ENCODE measurements around the gene MYBPC3.

The MYBPC3 gene

GRCh38 chr11:47352556-47352955 is at the start of gene MYBPC3:
MYBPC3 (minus strand) TSS chr11:47352702; CDS start chr11:47352647, 55 bp downstream.
- Histone ChIP-seq H3K36me3 (ENCODE audit: insufficient read depth, low read length) (no peaks in the 10 kb centered on the region), H3K27ac (no peak within 1 kb of the TSS), H3K4me3 (no peak within 1 kb of the TSS), H3K9me3 (ENCODE audit: low read depth, low read length) (no peaks in the 10 kb centered on the region), H3K9ac (ENCODE audit: insufficient read length) (no peak within 1 kb of the TSS)
- no peak for TF ChIP-seq POLR2AphosphoS5 (IDR thresholded peaks at IDR 0.05; ENCODE audit: borderline replicate concordance, low read depth, low read length)
- TF ChIP-seq EZH2 (IDR thresholded peaks at IDR 0.05): no peak
- TF ChIP-seq FOXP2 (optimal IDR thresholded peaks at IDR 0.05; ENCODE audit: control extremely low read depth, extremely low read length, insufficient read depth): no peak
- DNase-seq (ENCODE audit: low read depth, low spot score): no peak

DNA sequence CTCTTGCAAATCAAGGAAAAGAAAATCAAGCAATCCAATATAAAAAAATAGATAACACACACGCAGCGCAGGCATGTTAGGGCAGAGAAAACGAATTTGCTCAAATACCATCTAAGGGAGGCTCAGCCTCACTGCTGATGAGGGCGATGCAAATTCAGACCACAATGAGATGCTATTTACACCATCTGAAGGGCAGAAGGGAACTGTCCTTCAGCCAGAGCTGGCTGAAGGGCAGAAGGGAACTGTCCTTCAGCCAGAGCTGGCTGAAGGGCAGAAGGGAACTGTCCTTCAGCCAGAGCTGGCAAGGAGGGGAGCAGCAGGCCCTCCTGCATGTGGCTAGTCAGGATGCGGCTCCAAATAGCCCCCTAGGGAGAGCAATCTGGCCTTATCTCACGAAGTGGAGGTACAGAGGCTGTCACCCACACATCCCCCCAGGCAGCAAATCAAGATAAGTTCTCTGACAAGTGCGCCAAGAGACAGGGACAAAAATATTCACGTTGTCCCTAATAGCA is 48.3 kb upstream of the MYBPC3 start:
- Histone ChIP-seq H3K4me3 (peak overlapping the region; percentile 82; the same call in 1 of the 2 replicates), H3K9ac (ENCODE audit: insufficient read length) (no peak overlapping the region), H3K9me3 (ENCODE audit: low read depth, low read length) (no peaks in the 10 kb centered on the region), H3K27ac (peak overlapping the region; percentile 69), H3K36me3 (ENCODE audit: insufficient read depth, low read length) (no peaks in the 10 kb centered on the region)
- TF ChIP-seq POLR2AphosphoS5 (IDR thresholded peaks at IDR 0.05; ENCODE audit: borderline replicate concordance, low read depth, low read length): no peak
- TF ChIP-seq FOXP2 (optimal IDR thresholded peaks at IDR 0.05; ENCODE audit: control extremely low read depth, extremely low read length, insufficient read depth): no peak
- no peak for DNase-seq (ENCODE audit: low read depth, low spot score)

GRCh38 chr11:47399860-47400767 is 47.6 kb upstream of the MYBPC3 start:
- Histone ChIP-seq H3K4me3 (peak overlapping the region; percentile 82), H3K9ac (ENCODE audit: insufficient read length) (peak overlapping the region; percentile 67), H3K27ac (peak overlapping the region; percentile 69; the same call in 1 of the 2 replicates), H3K36me3 (ENCODE audit: insufficient read depth, low read length) (no peaks in the 10 kb centered on the region), H3K9me3 (ENCODE audit: low read depth, low read length) (no peaks in the 10 kb centered on the region)
- no peak for DNase-seq (ENCODE audit: low read depth, low spot score)
- TF ChIP-seq EZH2 (IDR thresholded peaks at IDR 0.05) (no peak), POLR2AphosphoS5 (IDR thresholded peaks at IDR 0.05; ENCODE audit: borderline replicate concordance, low read depth, low read length) (0 out of 2 replicates have a peak, but pooled peaks have one; percentile 38)

DNA sequence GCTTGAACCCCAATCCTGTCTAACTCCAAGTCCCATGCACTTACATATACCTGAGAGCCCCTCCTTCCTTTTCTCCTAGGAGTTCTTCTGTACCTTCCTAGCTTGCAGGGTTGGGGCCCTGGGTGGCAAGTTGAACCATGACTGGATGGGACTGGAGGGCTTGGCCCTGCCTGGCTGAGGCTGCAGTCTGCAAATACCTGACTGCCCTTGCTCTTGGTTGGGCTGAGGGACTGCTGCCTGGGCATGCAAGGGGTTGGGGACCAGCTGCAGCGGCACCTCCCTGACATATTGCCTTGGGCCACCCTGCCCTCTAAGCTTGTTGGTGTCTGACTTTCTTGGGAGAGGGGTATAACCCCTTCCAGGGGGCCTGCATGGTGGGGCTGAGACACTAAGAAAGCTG is 46.0 kb upstream of the MYBPC3 start:
- H3K4me3 ChIP-seq: no peak overlapping the region
- DNase-seq (ENCODE audit: low read depth, low spot score): no peak
- TF ChIP-seq POLR2AphosphoS5 (IDR thresholded peaks at IDR 0.05; ENCODE audit: borderline replicate concordance, low read depth, low read length): no peak
- TF ChIP-seq EZH2 (IDR thresholded peaks at IDR 0.05): no peak
- no peak for TF ChIP-seq FOXP2 (optimal IDR thresholded peaks at IDR 0.05; ENCODE audit: control extremely low read depth, extremely low read length, insufficient read depth)
- no peaks in the 10 kb centered on the region for H3K9me3 ChIP-seq (ENCODE audit: low read depth, low read length)
- H3K9ac ChIP-seq (ENCODE audit: insufficient read length): no peak overlapping the region
- no peaks in the 10 kb centered on the region for H3K36me3 ChIP-seq (ENCODE audit: insufficient read depth, low read length)
- no peak overlapping the region for H3K27ac ChIP-seq

DNA sequence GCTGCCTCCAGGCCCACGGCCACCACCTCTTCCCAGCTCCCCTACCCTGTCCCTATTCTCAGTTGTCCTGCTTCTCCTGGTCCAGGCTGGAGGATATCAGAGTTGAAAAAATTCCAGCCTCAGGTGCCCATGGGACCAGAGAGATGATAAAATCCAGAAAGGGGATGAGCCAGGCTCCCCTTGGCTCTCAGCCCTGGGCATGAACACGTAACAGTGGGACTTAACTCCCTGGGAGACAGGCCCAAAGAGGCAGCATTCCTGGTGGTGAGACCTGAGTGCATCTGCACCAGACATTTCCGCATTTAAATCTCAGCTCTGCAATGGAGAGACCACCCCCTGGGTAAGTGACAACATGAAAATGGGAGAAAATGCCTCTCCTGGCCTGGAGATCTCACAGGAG is 45.5 kb upstream of the MYBPC3 start:
- Histone ChIP-seq H3K9me3 (ENCODE audit: low read depth, low read length) (no peaks in the 10 kb centered on the region), H3K9ac (ENCODE audit: insufficient read length) (no peak overlapping the region), H3K4me3 (no peak overlapping the region), H3K36me3 (ENCODE audit: insufficient read depth, low read length) (no peaks in the 10 kb centered on the region), H3K27ac (0 out of 2 replicates have a peak overlapping the region, but pooled peaks have one; percentile 26)
- DNase-seq (ENCODE audit: low read depth, low spot score): no peak
- no peak for TF ChIP-seq EZH2 (IDR thresholded peaks at IDR 0.05)
- no peak for TF ChIP-seq POLR2AphosphoS5 (IDR thresholded peaks at IDR 0.05; ENCODE audit: borderline replicate concordance, low read depth, low read length)
- no peak for TF ChIP-seq FOXP2 (optimal IDR thresholded peaks at IDR 0.05; ENCODE audit: control extremely low read depth, extremely low read length, insufficient read depth)

- Histone ChIP-seq H3K27ac (no peak overlapping the region), H3K36me3 (ENCODE audit: insufficient read depth, low read length) (no peaks in the 10 kb centered on the region), H3K4me3 (no peak overlapping the region), H3K9me3 (ENCODE audit: low read depth, low read length) (no peaks in the 10 kb centered on the region), H3K9ac (ENCODE audit: insufficient read length) (no peak overlapping the region)
- DNase-seq (ENCODE audit: low read depth, low spot score): no peak
- TF ChIP-seq POLR2AphosphoS5 (IDR thresholded peaks at IDR 0.05; ENCODE audit: borderline replicate concordance, low read depth, low read length): no peak
These were observed 43.5 kb upstream of the MYBPC3 start for GRCh38 chr11:47396049-47396320.

DNA sequence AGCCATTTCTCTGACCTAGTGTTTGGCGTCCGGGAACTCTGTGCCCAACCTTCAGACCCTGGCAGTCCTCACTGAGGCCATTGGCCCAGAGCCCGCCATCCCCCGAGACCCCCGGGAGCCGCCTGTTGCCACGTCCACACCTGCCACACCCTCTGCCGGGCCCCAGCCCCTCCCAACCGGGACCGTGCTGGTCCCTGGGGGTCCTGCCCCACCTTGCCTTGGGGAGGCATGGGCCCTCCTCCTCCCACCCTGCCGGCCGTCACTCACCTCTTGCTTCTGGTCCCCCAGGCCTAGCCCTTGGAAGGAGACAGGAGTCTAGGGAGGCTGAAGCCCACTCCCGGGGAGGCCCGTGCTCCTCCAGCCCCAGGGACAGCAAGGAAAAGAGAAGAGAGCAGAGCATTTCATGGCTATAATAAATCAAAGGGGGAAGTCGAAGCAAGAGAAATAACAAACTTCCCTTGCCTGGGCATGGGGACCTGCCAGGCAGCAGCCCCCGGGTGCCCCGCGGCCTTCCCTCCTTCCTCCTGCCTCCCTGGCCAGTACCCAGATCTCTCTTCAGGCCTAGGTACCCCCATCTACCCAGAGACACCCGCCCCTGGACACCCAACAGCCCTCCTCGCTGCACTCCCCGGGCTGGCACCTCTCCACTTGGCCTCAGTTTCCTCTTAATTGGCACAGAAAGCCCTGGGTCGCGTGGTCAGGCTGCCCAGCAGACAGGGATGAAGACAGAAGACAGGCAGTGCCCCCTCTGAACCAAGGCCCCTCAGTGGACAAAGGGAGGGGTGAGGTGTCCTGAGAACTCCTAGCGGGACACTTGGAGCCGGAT is 42.9 kb upstream of the MYBPC3 start:
- no peak overlapping the region for H3K9ac ChIP-seq (ENCODE audit: insufficient read length)
- H3K27ac ChIP-seq: no peak overlapping the region
- no peak for TF ChIP-seq FOXP2 (optimal IDR thresholded peaks at IDR 0.05; ENCODE audit: control extremely low read depth, extremely low read length, insufficient read depth)
- no peak for TF ChIP-seq EZH2 (IDR thresholded peaks at IDR 0.05)
- no peak for TF ChIP-seq POLR2AphosphoS5 (IDR thresholded peaks at IDR 0.05; ENCODE audit: borderline replicate concordance, low read depth, low read length)
- no peak overlapping the region for H3K4me3 ChIP-seq
- H3K36me3 ChIP-seq (ENCODE audit: insufficient read depth, low read length): no peaks in the 10 kb centered on the region
- no peaks in the 10 kb centered on the region for H3K9me3 ChIP-seq (ENCODE audit: low read depth, low read length)
- DNase-seq (ENCODE audit: low read depth, low spot score): no peak
